SK-N-SH (cell line): ENCODE measurements around the gene CCDC87. TPM values are rescaled to one million over a fixed set of nuclear protein-coding genes. Genes with fewer than 3 reads are reported as not detected.
A peak's percentile ranks its signal among the peaks of the same experiment; 100 is the strongest.

Experiments
- CTCF ChIA-PET: fragments of 300-600, 350-600 bp; formaldehyde crosslinking; extraction: SDS; loops from one replicate; lab custom pipeline; 2021; lab: Yijun Ruan, JAX
- POLR2A ChIA-PET: fragments of 350-600 bp; sonication (Branson Sonifier 250); formaldehyde crosslinking; extraction: SDS; loops from one replicate; lab custom pipeline; 2020; ENCODE audit warnings: antibody characterized with exemption, inconsistent platforms; lab: Yijun Ruan, JAX
- DNase-seq: peaks from one replicate; pipeline ENCODE4 v3.0.0; 2012
- H2AFZ ChIP-seq: fragments of 200-600 bp; sonication (generic); 2 replicates; pipeline ENCODE4 v1.8.1; 2016; ENCODE audit warnings: antibody characterized with exemption, mild to moderate bottlenecking, low read depth
- H3F3A ChIP-seq: fragments of 200-600 bp; sonication (generic); replicated peaks from 2 replicates; pipeline ENCODE3; 2016; ENCODE audit warnings: antibody characterized with exemption, mild to moderate bottlenecking; ENCODE audit not compliant: insufficient read depth
- H3K27ac ChIP-seq, 2 experiments: fragments of 200-500 bp in 1 of 2; fragments of 200-600 bp in 1 of 2; sonication (Bioruptor generic) in 1 of 2; sonication (generic), shearing (Covaris generic) in 1 of 2; 2 replicates each; pipeline versions ENCODE4 v1.5.1 to v1.6.1; 2014 to 2016; ENCODE audit warnings: low read depth in 2 of 2, inconsistent platforms in 1 of 2, low read length in 1 of 2, mild to moderate bottlenecking in 1 of 2, mixed read lengths in 1 of 2
- H3K27me3 ChIP-seq: fragments of 200-600 bp; sonication (generic), shearing (Covaris generic); 2 replicates; pipeline ENCODE4 v1.6.1; 2016; ENCODE audit warnings: mixed run types; ENCODE audit not compliant: insufficient read depth
- H3K36me3 ChIP-seq, 2 experiments: fragments of 200-500 bp in 1 of 2; fragments of 200-600 bp in 1 of 2; sonication (Bioruptor generic) in 1 of 2; sonication (generic) in 1 of 2; replicated peaks in 1 of 2; 2 replicates each; pipeline versions ENCODE3 to v1.5.1; 2014 to 2016; ENCODE audit warnings: low read length in 1 of 2, mild to moderate bottlenecking in 1 of 2; ENCODE audit not compliant: insufficient read depth in 2 of 2, control insufficient read depth in 1 of 2
- H3K4me1 ChIP-seq, 2 experiments: fragments of 200-500 bp in 1 of 2; fragments of 200-600 bp in 1 of 2; sonication (Bioruptor generic) in 1 of 2; sonication (generic), shearing (Covaris generic) in 1 of 2; 2 replicates each; pipeline versions ENCODE4 v1.5.1 to v1.6.1; 2014 to 2016; ENCODE audit warnings: low read depth in 1 of 2, low read length in 1 of 2, mixed run types in 1 of 2; ENCODE audit not compliant: insufficient read depth in 2 of 2, control insufficient read depth in 1 of 2
- H3K4me2 ChIP-seq: fragments of 200-600 bp; sonication (generic), shearing (Covaris generic); 2 replicates; pipeline ENCODE4 v1.6.1; 2017; ENCODE audit warnings: mixed run types
- H3K4me3 ChIP-seq, 2 experiments: fragments of 200-500 bp in 1 of 2; fragments of 200-600 bp in 1 of 2; sonication (Bioruptor generic) in 1 of 2; sonication (generic), shearing (Covaris generic) in 1 of 2; 2 replicates each; pipeline versions ENCODE4 v1.5.1 to v1.8.1; 2014 to 2016; ENCODE audit warnings: low read depth in 2 of 2, inconsistent platforms in 1 of 2, low read length in 1 of 2, mild to moderate bottlenecking in 1 of 2, mixed read lengths in 1 of 2, moderate library complexity in 1 of 2
- H3K79me2 ChIP-seq: fragments of 200-600 bp; sonication (generic); 2 replicates; pipeline ENCODE4 v1.8.1; 2017; ENCODE audit warnings: mild to moderate bottlenecking; ENCODE audit not compliant: insufficient read depth
- H3K9ac ChIP-seq: fragments of 200-600 bp; sonication (generic); 2 replicates; pipeline ENCODE4 v1.6.1; 2017; ENCODE audit warnings: mixed run types
- H3K9me2 ChIP-seq: fragments of 200-600 bp; sonication (generic); 2 replicates; pipeline ENCODE4 v1.6.1; 2017; ENCODE audit warnings: mixed run types
- H3K9me3 ChIP-seq: fragments of 200-600 bp; sonication (generic); 2 replicates; pipeline ENCODE4 v1.6.1; 2017; ENCODE audit warnings: mixed run types, mild to moderate bottlenecking, moderate library complexity
- H4K20me1 ChIP-seq: fragments of 200-600 bp; sonication (generic); 2 replicates; pipeline ENCODE4 v1.6.1; 2017; ENCODE audit warnings: mild to moderate bottlenecking, mixed run types; ENCODE audit not compliant: insufficient read depth
- CTCF ChIP-seq: fragments of 200-600 bp; sonication (generic); IDR thresholded peaks from 2 replicates; pipeline ENCODE4 v1.6.1; 2017; ENCODE audit warnings: antibody characterized with exemption, mild to moderate bottlenecking, moderate library complexity
- ELF1 ChIP-seq: IDR thresholded peaks from 2 replicates; pipeline ENCODE4 v1.4.0; 2012
- FOXM1 ChIP-seq: IDR thresholded peaks from 2 replicates; pipeline ENCODE4 v1.4.0; 2012; ENCODE audit warnings: low read depth, mild to moderate bottlenecking
- GABPA ChIP-seq: IDR thresholded peaks from 2 replicates; pipeline ENCODE4 v1.4.0; 2012; ENCODE audit warnings: low read depth, mild to moderate bottlenecking
- IRF3 ChIP-seq: fragments of 150-350 bp; IDR thresholded peaks from 2 replicates; pipeline ENCODE4 v1.6.1; 2016; ENCODE audit warnings: mild to moderate bottlenecking, low read depth, low read length
- MEF2A ChIP-seq: IDR thresholded peaks from 2 replicates; pipeline ENCODE4 v1.4.0; 2012; ENCODE audit warnings: low read depth, borderline replicate concordance
- NFIC ChIP-seq: IDR thresholded peaks from 2 replicates; pipeline ENCODE4 v1.4.0; 2012; ENCODE audit warnings: borderline replicate concordance
- NRF1 ChIP-seq: IDR thresholded peaks from 2 replicates; pipeline ENCODE4 v1.6.1; 2012; ENCODE audit warnings: low read depth, mild to moderate bottlenecking, low read length
- RFX5 ChIP-seq: IDR thresholded peaks from 2 replicates; pipeline ENCODE4 v1.6.1; 2012; ENCODE audit warnings: mild to moderate bottlenecking, improper control_type of control experiment, low read length
- SIN3A ChIP-seq: IDR thresholded peaks from 2 replicates; pipeline ENCODE4 v1.6.1; 2012; ENCODE audit warnings: low read depth, mild to moderate bottlenecking, low read length, moderate library complexity, borderline replicate concordance
- TCF12 ChIP-seq: IDR thresholded peaks from 2 replicates; pipeline ENCODE4 v1.4.0; 2012
- WGBS: methylation state at CpG from one replicate; pipeline ENCODE4 v1.1.6; 2017; ENCODE audit warnings: low lambda C conversion rate; 5-methylcytosine and 5-hydroxymethylcytosine counted together
- polyA plus RNA-seq, 3 experiments: library from polyadenylated mRNA; depleted of rRNA; stranded (reverse); fragments of >200 nt; gene quantifications; 2 replicates each; pipeline ENCODE4 v1.2.3, GENCODE V29; 2012
- TF ChIP-seq, protein P1 (sequence below): IDR thresholded peaks from 2 replicates; pipeline ENCODE4 v1.4.0; 2012; ENCODE audit warnings: low read depth

CCDC87 gene
- polyA plus RNA-seq, 1 of the 3 experiments (the other 2 are of a cell fraction) = 0.21 TPM

- TF ChIP-seq SIN3A = no peak
- TF ChIP-seq, protein P1, sequence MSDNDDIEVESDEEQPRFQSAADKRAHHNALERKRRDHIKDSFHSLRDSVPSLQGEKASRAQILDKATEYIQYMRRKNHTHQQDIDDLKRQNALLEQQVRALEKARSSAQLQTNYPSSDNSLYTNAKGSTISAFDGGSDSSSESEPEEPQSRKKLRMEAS = no peak
- no peak for TF ChIP-seq FOXM1
- TF ChIP-seq NRF1 = no peak
- no peak for TF ChIP-seq NFIC
- no peak for TF ChIP-seq ELF1
- TF ChIP-seq, all 33 proteins: peak for 0
Observed at GRCh38 chr11:66619080-66619554, 26.3 kb upstream of the CCDC87 start (continued).

- Histone ChIP-seq H3K4me3 (peak overlapping the region; percentile 73 to 75), H3K27me3 (no peaks in the 10 kb centered on the region), H3K4me2 (peak overlapping the region; percentile 90), H2AFZ (no peak overlapping the region), H3K27ac (peak overlapping the region; percentile 87 to 91; a peak in 3 of 4 replicates), H3K36me3 (peaks cover 4 to 13% of the 10 kb centered on the region in 2 experiments), H3K79me2 (peaks cover 71% of the 10 kb centered on the region), H3K9ac (peak overlapping the region; percentile 86), H3K4me1 (peaks cover 8 to 11% of the 10 kb centered on the region in 2 experiments; a peak in 3 of 4 replicates), H3K9me2 (no peaks in the 10 kb centered on the region), H4K20me1 (peaks cover 55% of the 10 kb centered on the region), H3F3A (peaks cover 9% of the 10 kb centered on the region), H3K9me3 (no peaks in the 10 kb centered on the region)
- 1% methylated on average over 14 of the region's 38 CpGs for WGBS
- TF ChIP-seq FOXM1 = no peak
- TF ChIP-seq CTCF = no peak
- TF ChIP-seq GABPA = peak; percentile 30; the same call in 1 of the 2 replicates
- TF ChIP-seq TCF12 = no peak
- no peak for TF ChIP-seq MEF2A
- peak; percentile 14; the same call in 1 of the 2 replicates for TF ChIP-seq SIN3A
- TF ChIP-seq IRF3 = no peak
- TF ChIP-seq RFX5 = no peak
- POLR2A ChIA-PET = interaction anchor here (0.9 to 2.5 kb wide), 10 partner anchors 7 to 226 kb away, joined by 3 to 18 read pairs (median 4); partner anchors contain the start of genes CCDC87, CCS, RBM4 and RBM4B
- no peak for DNase-seq
- CTCF ChIA-PET = interaction anchor here (0.7 to 2.3 kb wide), 4 partner anchors 20 to 61 kb away, joined by 3 to 8 read pairs (median 3); partner anchors contain the start of genes CCDC87, CCS and RBM4B
Observed at GRCh38 chr11:66617155-66617834, 24.4 kb upstream of the CCDC87 start.
